IPS-11a (cell line): ENCODE results near the gene SERPINA6.
"Not testable (repeated sequence)": the region's sequence is repeated elsewhere in the genome, so short reads cannot be mapped to it uniquely, and the experiment has no call there.

Experiments
- H3K4me3 ChIP-seq: one replicate; pipeline ENCODE4 v1.5.1; 2013; ENCODE audit warnings: low read depth, low read length, control low read depth

SERPINA6 gene, protein sequence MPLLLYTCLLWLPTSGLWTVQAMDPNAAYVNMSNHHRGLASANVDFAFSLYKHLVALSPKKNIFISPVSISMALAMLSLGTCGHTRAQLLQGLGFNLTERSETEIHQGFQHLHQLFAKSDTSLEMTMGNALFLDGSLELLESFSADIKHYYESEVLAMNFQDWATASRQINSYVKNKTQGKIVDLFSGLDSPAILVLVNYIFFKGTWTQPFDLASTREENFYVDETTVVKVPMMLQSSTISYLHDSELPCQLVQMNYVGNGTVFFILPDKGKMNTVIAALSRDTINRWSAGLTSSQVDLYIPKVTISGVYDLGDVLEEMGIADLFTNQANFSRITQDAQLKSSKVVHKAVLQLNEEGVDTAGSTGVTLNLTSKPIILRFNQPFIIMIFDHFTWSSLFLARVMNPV

GRCh38 chr14:94322648-94323570 is at the start of gene SERPINA6:
Gene SERPINA6 (minus strand): TSS chr14:94323336. CDS start chr14:94314648, 8,688 bp downstream.
- no peak within 1 kb of the TSS for H3K4me3 ChIP-seq

- no peak overlapping the region for H3K4me3 ChIP-seq
These were observed 49.0 kb upstream of the SERPINA6 start for GRCh38 chr14:94372021-94372605.

DNA sequence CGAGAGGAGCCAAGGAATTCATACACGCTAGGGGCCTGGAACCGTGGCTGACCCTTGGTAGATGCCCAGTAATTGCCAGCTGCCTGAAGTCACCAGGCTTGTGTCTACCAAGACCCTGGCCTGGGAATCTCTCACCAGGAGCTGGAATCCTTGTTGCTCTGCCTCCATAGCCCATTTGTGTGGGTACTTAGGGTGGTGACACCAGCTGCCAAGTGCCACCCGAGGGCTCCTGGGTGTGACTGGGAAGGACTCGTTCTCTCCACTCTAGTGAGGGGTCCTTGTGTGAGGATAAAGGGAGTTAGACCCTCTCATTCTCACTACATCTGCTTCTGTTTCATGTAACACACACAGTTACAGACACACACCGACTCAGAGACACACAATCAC is 47.4 kb upstream of the SERPINA6 start:
- H3K4me3 ChIP-seq = no peak overlapping the region

DNA sequence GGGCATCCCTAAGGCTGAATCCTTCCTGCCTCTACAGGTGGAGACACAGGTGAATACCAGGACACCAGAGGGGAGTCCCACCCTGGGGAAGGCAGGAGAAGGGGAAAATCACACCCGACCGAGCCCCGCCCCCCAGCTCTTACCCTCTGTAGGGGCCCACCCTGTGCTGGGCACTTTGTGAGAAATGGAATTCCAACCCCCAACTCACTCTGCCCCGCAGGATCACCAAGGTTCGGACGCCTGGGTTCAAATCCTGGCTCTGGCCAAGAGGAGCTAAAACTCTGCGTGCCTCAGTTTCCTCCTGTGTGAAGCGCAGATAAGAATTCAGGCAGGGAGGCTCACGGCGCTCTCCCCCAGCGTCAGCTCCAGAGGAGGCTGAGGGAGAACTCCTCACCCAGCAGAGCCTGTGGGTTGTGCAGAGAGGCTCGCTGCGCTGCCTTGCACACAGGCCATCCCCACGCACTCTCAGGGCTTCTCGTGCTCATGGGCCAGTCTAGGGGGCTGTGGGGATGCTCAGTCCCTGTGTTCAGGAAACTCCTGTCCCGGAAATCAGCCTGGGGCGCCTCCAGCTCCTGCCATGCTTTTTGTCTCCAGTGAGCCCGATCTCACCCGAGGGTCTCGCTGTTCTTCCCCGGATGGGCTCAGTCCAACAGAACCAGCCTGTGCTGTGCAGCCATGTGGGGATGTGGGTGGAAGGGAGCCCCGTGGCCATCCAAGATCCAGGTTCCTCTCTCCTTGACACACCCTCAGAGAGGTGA is 46.8 kb upstream of the SERPINA6 start:
- not testable (repeated sequence) for H3K4me3 ChIP-seq

DNA sequence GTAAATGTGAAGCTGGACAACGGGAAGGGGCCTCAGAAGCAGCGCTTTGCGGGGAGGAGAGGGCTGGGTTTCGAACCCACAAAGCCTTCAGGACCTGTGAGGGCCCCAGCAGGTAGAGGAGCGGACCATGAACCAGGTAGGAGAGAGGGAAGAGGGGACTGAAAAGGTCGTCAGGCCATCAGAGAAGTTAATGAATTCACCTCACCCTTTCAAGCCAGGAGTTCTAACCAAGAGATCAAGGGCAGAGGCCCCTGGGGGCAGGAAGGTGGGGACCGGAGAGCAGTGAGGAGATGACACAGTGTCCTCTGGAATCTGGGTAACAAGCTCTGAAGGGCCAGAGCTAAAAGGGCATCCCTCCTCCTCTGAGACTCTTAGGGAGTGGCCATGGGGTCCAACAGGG is 45.8 kb upstream of the SERPINA6 start:
- H3K4me3 ChIP-seq = no peak overlapping the region

DNA sequence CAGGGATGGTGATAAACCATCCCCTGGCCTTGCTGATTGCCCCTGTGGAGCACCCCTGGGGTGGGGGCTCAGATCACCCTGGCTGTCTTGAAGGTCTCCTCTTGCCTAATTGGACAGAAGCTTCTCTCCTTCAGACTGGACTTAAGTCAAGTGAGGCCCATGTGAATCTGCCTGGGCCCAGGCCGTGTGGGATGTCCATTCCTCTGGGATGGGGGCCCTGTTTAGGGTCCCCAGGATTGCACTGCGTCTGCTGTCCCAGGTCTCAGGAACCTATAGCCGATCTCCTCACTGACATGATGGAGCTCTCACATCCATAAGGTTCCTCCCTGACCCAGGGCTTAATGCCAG is 45.1 kb upstream of the SERPINA6 start:
- no peak overlapping the region for H3K4me3 ChIP-seq

GRCh38 chr14:94367347-94368242 is 44.5 kb upstream of the SERPINA6 start:
- no peak overlapping the region for H3K4me3 ChIP-seq

DNA sequence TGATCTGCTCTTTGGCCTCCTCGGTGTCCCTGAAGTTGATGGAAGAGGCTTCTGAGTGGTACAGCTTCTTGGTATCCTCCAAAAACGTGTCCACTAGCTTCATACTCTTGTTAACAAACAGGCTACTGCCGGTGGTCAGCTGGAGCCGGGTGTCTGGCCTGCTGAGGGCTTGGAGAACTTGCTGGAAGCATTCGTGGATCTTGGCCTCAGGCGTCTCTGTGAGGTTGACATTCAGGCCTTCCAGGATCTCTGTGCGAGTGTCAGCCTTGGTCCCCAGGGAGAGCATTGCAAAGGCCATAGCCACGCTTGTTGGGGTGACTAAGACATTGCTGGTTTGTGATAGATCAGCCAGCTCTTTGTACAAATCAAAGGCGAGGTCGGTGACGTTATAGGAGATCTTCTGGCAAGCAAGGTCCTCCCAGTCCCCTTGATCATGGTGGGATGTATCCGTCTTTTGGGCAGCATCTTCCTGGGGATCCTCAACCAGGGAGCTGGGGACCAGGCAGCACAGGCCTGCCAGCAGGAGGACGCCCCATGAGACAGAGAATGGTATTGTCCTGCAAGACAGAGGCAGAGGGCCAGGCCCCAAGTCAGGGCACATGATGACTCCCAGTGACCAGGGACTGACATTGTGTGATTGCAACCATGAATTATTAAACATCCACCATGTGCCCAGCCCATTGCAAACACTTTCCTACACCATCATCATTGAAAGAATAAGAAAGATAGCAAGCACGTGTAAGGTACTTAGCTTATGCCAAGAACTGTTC is 43.2 kb upstream of the SERPINA6 start, which contains the start of gene SERPINA2:
SERPINA2 (minus strand) TSS at position 553 of the 770 bp plus-strand sequence.
- H3K4me3 ChIP-seq = no peak within 1 kb of the TSS

DNA sequence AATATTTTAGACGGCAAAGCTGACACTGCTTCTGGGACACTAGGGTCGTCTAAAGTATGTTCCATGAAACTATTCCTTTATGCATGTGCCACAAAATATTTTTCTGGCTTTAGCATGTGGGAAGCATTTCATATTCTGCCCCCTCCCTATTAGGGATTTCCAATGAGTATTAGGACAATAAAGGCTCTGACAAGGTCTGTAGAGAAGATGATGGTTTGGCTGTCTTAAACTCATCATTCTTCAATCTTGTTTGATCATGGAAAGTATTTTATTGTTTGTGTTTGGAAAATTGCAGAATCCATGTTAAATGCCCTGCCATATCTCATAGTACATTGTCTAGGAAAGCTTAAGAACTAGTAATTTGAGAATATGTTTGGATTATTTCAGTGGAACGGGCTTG is 42.5 kb upstream of the SERPINA6 start:
- no peak overlapping the region for H3K4me3 ChIP-seq

DNA sequence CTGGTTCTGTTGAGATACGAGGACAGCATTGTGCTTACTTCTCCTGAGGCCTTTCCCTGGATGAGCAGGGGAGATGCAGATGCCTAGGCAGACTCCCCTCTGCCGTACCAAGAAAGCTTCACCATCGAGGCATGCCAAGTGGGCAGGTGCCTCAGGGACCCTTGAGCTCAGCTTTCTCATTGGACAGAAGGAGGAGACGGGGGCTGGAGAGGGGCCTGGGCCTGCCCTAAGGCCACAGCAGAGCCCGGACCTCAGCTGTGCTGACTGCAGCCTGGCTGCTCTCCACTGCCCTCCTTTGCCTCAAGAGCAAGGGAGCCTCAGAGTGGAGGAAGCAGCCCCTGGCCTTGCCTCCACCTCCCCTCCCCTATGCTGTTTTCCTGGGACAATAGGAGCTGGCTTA is 41.8 kb upstream of the SERPINA6 start:
- no peak overlapping the region for H3K4me3 ChIP-seq

DNA sequence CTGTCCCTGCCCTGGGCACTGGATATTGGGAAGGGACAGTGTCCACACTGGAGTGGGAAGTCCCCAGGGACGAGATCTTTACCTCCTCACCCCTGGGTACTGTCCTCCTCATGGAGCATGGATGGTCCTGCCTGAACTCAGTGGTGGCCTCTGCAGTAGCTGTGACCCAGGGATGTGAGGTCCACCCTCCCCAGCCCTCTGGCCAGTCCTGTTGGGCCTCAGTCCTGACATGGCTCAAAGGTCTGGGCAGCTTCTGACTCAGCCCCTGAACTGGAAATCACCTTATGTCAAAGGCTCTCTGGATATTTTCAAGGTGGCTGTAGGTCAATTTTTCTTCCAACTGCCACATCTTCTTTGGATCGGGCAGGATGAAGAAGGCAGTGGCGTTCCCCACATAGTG is 40.9 kb upstream of the SERPINA6 start:
- no peak overlapping the region for H3K4me3 ChIP-seq

DNA sequence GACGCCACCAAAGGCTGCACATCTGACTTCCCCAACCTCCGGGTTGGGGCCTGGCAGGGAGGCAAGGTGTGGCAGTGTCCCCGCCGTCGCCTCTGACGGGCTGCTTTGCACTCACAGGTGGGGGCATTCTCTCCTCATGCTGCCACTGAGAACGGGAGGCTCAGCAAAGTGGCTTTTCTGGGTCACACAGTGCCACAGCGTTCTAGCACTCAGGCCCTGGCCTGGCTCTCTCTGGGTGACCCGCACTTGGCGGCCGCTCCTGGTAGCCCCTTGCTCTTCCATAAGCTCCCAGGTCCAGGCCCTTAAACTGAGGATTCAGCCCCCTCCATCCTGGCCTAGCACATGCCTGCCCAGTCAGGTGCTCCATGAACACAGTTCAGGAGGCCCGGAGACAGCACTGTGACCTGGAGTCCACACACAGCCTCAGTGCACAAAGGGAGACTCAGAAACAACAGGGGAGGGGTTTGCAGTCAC is 40.1 kb upstream of the SERPINA6 start:
- H3K4me3 ChIP-seq = no peak overlapping the region

- H3K4me3 ChIP-seq = no peak overlapping the region
These were observed 39.5 kb upstream of the SERPINA6 start for GRCh38 chr14:94362614-94363133.

- H3K4me3 ChIP-seq = no peak overlapping the region
These were observed 38.5 kb upstream of the SERPINA6 start for GRCh38 chr14:94361682-94362081.

DNA sequence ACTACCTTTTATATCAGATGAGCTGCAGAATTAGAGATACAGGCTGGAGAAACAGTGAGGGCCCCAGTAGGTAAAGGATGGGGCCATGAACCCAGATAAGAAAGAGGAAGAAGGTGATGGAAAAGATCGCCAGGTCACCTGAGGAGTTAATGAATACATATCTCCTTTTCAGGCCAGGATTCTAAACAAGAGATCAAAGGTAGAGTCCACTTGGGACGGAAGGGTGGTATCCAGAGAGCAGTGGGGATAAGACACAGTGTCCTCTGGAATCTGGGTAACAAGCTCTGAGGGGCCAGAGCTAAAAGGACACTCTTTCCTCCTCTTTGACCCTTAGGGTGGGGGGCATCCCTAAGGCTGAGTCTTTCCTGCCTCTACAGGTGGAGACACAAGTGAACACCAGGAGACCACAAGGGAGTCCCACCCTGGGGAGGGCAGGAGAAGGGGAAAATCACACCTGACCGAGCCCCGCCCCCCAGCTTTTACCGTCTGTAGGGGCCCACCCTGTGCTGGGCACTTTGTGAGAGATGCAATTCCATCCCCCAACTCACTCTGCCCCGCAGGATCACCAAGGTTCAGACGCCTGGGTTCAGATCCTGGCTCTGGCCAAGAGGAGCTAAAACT is 37.9 kb upstream of the SERPINA6 start:
- H3K4me3 ChIP-seq = no peak overlapping the region

GRCh38 chr14:94357166-94357565 is 34.0 kb upstream of the SERPINA6 start:
- no peak overlapping the region for H3K4me3 ChIP-seq

DNA sequence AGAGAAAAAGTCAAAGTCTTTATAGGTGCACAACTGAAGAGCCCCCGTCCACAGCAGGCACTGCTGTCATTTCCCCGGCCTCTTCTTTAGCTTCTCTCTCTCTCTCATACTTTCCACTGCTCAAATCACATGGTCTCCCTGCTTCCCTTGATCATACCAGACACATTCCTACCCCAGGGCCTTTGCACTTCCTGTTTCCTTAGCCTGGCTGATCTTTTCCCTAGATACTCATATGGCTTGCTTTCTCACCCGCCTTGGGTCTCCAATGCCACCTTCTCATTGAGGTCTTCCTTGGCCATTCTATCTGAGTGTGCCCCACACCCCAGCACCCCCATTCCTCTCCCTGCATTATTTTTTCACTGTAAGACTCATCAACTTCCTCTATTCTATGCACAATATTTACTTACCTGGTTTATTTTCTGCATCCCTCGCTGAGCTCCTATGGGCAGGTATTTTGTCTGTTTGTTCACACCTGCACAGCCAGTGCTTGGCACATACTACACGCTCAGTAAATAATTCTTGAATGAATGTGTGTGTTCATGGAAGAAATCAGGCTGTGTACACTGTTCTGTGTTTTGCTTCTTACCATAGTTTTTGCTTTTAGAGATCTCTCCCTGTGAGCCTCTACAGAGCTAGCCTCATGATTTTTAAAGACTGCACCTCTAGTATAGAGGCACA is 33.4 kb upstream of the SERPINA6 start:
- no peak overlapping the region for H3K4me3 ChIP-seq
